ENCODE data around the gene HMX1.

Gene HMX1

DNA sequence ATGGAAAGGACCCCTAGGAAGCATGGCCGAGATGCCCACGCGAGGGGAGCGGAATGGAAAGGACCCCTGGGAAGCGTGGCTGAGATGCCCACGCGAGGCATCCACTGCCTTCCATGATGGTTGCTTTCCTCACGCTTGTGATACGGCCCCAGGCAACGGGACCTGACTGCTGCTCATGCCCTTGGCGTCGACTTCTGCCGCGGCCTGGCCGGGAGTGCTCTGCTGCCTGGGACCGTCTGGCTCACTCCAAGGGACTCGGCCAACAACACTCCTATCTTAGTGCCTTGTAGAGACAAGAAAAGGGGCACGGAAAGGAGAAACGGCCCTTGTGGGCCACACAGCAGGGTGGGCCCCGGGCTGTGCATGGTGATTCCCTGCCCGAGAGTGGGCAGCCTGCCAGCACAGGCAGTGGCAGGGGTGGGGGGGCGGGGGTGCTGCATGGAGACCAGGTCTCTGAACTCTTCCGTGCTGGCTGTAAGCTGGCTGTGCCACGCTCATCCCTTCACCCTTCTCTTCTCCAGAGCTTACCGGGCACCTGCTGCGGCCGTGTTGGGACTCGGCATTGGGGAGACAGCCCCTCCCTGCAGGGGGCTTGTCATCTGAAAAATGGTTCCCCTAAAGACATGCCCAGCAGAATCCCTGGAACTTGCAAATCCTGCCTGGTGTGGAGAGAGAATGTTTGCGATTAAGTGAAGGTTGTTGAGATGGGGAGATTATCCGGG, 38.6 kb upstream of the HMX1 start:
- in situ Hi-C loops (cut with MboI; ENCODE audit: low sequenced_read_pairs): no loop called here

DNA sequence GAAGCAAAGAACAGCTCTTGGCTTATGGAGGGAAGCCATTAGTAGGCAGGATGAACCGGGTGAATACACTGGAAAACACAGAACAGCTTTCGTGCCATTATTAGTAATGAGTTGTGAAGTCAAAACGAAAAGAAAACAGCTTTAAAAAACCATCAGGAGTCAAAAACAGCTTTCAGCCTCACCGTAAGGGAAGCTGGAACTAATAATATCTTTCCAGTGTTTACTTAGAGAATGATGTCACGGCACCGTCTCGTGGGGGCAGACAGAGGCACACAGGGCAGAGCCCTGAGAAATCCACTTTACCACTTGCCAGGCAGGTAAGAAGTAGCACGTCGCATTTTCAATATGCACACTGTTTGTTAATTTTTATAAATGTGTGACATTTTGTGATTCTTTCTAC, 37.9 kb upstream of the HMX1 start:
- in situ Hi-C loops (cut with MboI; ENCODE audit: low sequenced_read_pairs): no loop called here

DNA sequence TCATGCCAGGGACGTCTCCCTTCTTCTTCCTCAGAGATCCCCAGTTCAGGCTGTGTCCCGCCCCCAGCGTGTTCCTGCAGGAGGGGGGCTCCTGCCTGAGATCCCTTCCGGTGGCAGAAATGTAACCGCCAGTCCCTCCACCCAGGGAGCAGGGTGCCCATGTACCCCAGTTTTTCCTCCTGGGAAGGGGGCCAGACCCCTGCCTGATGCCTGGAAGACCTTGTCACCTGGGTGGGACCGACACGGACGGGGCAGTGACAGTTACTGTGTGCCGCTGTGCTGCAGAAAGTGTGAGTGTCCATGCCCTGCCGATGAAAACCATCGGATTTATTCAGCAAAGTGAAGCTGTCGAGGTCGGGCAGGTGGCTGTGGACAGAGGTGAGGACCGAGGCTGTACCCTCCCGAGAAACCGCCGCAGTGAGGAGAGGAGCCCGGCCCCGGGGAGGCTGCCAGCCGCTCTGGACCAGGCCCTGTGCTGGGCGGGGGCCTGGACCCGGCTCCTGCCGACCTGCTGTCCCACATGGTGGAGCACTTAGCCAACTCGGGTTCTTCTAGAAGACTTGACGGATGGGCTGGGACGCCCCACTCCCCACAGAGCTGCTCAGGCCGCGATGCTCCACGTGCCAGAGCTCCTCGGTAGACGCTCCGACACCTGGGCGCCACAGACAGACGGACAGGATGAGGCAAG, 36.7 kb upstream of the HMX1 start:
- in situ Hi-C loops (cut with MboI; ENCODE audit: low sequenced_read_pairs): no loop called here

DNA sequence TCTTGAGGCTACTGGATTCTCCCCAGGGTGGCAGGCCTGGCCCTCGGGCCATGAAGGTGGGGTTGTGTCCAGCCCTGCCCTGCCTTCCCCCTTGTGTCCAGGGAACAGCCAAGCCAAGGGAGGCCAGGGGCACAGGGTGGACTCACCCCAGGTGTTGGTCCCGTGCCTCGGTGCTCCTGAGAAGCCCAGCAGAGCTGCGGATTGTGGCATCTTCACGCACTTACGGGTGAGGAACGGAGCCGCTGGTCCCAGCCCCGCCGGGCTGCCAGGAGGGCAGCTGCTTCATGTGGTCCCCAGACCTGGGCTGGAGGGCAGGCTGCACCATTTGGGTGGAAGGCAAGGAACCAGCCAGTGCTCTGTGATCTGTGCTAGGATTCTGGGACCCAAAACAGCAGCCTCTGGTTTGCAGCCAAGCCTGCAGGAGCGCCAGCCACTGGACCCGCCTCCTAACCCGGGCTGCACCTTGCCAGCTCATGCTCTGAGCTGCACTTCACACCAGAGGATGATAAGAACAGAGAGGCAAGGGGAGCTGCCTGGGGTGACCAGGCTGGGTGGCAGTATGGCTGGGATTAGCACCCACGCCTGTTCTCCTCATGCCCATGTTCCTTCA, 36.1 kb upstream of the HMX1 start:
- in situ Hi-C loops (cut with MboI; ENCODE audit: low sequenced_read_pairs): no loop called here

DNA sequence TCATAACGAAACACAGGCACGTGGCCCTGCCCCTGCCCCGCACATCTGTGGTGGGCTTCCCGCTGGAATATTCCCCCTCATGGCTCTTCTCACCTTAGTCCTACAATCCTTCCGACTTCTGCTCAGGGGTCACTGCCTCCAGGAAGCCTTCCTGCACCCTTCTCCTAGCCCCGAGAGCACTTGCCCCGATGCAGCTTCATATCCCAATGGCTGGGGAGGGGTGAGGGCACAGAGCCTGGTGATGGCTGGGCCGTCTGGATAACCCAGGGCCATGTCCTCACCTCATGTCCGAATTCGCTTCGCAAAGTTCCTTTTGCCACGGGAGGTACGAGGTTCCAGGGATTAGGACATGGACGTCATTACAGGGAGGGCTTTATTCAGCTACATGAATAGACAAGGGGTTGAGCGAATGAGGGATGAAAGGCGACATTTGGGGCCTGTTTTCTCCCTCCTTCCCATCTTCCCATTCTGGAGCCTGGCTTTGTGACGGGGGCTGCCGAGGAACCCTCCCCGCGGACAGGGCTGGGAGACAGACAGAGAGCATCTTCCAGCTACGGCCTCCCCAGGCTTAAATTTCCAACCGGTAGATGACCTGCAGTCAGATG, 35.5 kb upstream of the HMX1 start:
- in situ Hi-C loops (cut with MboI; ENCODE audit: low sequenced_read_pairs): no loop called here

DNA sequence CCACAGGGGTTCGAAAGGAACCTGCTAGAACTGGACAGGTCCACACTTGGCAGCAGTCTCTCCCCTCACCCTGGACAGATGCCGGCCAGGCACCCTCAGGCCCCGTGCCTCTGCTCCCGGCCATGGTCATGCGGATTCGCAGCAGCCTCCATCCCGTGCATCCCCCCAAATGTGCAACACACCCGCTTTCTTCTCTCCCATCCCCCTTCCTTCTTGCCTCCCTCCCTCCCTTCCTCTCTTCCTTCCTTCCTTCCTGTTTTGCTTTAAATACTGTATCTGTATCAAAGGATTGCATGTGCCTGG, 35.0 kb upstream of the HMX1 start:
- in situ Hi-C loops (cut with MboI; ENCODE audit: low sequenced_read_pairs): no loop called here

DNA sequence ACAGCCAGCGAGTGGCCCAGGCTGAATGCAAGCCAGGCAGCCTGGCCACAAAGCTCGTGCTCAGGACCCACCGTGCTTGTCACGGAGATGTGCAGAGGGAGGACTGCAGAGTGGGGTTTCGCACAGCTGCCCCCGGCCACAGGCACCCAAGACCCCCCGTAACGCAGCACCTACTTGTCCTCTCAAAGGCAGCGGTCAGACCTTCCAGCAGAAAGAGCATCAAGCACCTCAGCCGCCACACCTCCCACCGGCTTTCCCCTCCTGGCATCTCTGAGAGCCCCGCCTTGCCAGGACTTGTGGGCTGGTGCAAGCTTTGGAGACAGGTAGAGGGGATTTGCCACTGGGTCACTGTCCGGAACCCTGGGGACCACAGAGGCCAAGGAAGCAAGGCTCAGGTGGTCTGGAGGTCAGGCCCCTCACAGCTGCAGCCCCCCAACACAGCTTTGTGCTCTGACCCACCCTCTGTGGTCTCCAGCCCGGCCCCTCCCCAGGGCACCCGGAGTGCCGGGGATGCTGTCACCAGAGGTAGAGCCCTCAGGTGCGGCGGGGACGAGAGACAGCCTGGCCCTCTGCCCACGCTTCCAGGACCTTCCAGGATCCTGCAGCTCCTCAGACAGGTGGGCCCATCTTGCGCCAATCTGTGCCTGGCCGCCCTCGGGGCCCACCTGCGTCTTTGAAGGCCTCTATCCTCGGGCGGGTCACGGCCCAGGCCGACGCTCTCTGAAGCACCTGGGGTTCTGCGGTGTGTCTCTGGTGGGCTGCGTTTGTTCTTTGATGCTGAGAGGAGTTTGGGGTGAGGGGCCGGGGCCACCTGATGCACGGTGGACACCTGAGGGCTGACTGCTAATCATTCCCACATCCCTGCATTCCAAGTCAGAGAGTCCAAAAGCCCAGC, 34.4 kb upstream of the HMX1 start:
- in situ Hi-C loops (cut with MboI; ENCODE audit: low sequenced_read_pairs): no loop called here

DNA sequence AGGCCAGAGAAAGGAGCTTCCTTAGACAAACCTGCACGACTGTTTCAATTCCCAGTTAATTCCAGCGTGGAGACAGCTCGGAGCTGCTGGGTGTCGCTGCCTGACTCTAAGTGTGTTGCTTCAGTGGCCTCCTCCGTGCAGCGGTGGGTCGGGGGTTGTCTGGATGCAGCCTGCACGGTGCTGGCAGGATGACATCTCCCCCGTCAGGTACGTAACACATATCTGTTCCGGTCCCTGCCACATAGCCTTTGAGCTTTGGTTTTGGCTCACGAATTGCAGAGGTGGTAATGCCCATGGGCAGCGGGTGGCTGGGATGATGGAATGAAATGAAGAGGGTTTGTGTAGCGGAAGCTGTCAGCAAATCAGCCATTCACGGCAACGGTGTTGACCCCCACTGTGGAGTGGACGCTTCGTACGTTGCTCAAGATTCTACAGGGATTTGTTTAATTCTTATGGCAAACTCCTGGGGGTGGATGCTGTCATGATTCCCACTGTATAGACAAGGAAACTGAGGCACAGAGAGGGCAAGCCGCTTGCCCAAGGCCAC, 33.7 kb upstream of the HMX1 start:
- in situ Hi-C loops (cut with MboI; ENCODE audit: low sequenced_read_pairs): no loop called here

DNA sequence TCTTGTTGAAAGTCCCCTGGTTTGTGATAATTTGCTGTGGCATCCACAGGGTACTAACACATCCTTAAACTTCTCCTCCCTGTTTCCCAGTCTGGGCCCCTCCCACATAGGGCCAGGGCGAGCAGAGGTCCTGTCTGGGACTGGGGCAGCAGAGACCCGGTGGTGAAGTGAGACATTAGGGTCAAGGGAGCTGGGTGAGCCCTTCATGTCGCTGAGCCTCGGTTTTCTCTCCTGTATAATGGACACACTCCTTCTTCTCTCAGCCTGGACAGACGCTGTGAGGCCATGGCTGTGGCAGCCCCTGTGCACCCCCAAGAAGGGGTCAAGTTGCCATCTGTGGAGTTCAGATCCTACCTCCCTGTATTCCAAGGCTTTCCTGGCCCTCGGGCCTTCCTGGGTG, 33.0 kb upstream of the HMX1 start:
- in situ Hi-C loops (cut with MboI; ENCODE audit: low sequenced_read_pairs): no loop called here

DNA sequence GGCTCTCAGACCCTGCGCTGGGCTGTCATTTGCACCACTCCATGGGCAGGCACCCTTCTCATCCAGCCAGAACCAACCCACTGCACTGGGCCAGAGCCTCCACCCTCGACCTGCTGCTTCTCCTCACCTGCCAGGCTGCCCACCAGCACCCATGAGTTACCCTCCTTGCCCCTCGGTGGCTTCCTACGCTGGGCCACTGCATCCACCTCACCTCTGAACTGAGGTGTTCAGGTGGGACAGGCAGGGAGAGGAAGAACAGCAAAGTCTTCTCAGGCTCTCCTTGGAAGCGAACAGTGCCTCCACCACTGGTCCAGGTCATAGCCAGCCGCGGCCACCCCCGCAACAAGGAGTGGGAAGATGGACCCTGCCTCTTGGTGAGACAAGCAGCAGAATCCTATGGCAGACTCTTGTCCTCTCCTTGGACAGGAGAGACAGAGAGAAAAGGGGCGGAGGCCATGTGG, 32.4 kb upstream of the HMX1 start:
- in situ Hi-C loops (cut with MboI; ENCODE audit: low sequenced_read_pairs): no loop called here

DNA sequence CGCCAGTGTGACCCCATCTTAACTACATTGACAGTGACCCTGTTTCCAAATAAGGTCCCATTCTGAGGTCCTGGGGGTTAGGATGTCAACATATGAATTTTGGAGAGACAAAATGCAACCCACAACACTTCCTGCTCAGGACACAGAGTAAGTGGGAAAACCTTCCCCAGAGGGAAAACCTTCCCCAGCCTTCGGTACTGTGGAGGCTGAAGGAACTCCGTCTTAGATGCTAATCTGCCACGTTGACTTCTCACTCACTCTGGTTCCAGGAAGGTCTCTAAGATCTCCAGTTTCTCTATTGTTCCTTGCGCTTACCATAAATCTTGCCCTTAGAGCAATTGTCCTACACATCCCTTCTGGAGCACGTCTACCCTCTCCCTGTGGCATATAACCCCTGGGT, 29.7 kb upstream of the HMX1 start:
- in situ Hi-C loops (cut with MboI; ENCODE audit: low sequenced_read_pairs): no loop called here

DNA sequence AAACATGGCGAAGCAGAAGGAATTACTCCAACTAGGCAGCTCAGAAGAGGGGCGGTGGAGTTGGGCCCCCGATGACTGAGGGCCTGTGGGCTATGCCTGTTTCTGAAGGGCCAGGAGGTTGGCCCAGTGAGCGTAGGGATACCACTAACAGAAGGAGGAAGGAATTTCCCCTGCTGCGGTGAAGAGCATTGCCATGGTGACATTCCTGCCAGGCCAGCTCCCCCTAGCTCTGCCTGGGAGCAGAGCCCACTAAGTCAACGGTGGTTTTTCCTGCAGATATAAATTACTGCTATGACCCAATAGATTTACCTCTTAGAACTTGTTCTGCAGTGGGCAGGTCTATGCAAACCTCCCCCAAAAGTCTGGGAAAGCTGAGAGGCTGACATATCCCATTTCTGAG, 28.9 kb upstream of the HMX1 start:
- in situ Hi-C loops (cut with MboI; ENCODE audit: low sequenced_read_pairs): no loop called here

DNA sequence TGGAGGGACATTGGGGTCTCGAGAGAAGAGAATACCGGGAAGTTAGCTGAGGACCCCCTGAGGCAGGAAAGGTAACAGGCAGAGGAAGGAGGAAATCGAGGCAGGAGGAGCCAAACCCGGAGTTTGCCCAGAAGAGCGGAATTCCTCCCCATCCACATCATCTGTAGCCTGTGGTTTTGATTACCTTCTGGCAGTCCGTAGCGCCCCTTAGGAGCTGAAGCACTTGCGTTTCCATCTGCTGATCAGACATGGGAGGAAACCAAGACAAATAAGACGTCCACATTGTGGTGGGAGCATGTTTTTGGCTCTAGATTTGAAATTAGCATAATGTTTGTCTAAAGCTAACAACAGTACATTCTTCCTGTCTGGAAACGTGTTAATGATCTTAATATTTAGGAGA, 26.8 kb upstream of the HMX1 start:
- in situ Hi-C loops (cut with MboI; ENCODE audit: low sequenced_read_pairs): no loop called here

DNA sequence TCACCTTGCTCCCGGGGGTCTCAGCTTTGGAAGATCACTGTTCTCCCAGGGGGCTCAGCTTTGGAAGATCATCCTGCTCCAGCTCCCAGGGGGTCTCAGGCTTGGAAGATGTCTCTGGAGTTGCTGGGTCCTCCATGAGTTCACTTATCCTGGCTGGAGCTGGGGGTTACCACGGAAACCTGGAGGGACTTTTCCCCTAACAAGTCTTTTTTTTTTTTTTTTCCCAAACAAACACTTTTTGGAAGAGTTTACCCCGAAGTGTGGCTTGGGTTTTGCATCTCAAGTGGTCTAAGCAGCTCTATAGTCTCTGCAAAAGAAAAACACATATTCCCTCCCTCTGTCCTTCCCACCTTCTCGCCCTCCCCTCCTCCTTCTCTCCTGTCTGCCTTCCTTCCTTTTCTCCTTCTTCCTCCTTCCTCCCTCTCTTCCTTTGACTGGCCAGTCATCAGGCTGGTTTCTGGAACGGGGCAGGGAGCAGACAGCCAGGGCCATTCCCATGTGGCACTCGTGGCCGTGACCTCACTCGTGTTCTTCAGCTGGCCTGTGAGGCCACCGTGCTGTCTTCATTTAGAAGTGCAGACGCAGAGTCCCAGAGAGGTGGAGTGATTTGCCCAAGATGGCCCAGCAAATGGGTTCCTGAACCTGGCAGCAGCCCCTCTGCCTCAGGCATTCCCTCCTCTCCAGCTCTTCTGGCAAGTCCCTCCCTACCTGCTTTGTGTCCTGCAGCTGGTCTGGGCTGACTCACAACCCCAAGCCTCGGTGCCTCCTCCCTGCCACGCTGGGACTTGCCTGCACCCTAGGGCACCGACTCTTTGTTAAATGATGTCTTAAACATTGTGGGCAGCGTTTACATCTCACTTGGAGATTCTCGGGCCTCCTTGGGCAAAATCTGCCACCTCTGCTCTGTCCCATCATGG, 25.9 kb upstream of the HMX1 start:
- in situ Hi-C loops (cut with MboI; ENCODE audit: low sequenced_read_pairs): no loop called here

DNA sequence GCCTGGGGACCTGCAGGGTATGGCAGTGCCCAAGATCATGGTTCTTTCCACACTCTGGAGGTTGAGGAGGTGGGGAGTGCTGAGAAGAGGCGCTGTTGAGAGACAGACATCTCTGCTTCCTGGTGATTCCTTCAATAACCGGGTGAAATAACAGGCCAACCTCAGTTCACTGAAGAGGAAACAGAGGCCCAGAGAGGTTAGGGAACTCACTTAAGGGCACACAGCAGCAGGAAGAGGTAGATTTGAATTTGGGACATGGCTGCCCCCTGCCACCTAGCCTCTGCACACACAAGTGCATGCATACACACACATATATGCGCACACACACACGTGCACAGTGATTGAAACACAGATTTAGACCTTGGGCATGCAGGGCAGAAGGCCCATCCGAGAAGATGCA, 24.9 kb upstream of the HMX1 start:
- in situ Hi-C loops (cut with MboI; ENCODE audit: low sequenced_read_pairs): no loop called here

DNA sequence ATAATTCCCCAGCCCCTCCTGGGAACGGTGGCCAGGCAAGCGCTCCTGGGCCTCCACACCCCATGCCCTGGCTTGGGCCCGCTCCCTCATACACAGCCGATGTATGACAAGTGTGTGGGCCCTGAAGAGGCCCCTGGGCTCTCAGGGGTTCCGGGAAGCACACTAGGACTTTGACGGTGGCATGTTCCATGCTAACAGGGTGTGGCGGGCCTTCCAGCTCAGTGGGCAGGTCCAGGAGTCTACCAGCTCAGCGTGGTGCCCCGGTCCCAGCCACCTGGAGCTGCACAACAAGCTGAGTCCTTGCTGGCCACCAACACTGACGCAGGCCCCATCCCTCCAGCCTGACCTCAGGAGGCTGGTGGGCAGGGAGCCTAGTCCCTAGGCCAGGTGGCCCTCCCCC, 24.4 kb upstream of the HMX1 start:
- in situ Hi-C loops (cut with MboI; ENCODE audit: low sequenced_read_pairs): no loop called here

DNA sequence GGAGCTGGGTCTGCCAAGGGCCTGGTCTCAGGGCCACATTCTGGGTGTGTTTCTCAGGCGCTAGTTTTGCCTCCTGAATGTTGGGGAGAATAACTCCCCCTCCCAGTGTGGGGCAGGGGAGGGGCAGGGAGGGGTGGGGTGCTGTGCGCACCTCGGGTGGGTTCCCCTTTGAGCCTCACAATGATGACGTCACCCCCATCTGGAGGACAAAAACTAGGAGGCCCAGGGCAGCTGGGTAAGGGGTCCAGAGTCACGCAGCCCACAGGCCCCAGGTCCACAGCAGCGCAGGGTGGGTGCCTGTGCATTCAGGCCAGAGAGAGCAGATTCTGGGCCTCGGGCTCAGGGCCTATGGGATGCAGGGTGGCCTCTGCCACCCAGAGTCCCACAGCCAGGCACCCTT, 23.7 kb upstream of the HMX1 start:
- in situ Hi-C loops (cut with MboI; ENCODE audit: low sequenced_read_pairs): no loop called here

DNA sequence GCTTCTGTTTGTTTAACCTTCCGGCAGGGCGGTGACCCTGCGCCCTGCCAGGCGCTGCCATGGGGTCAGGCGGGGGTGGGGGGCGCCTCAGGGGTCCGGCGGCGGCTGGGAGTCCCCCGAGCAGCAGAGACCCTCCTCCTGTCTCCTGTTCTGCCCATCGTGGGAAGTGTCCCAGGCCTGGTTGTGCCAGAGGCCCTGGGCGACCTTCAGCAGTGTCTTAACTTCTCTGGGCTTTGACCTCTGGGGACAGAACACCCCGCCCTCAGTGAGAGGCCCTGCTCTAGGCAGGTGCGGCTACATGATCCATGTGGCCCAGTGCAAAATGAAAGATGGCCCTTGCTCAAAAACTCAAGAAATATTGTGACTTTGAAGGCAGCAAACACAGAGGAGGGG, 22.8 kb upstream of the HMX1 start:
- in situ Hi-C loops (cut with MboI; ENCODE audit: low sequenced_read_pairs): no loop called here

DNA sequence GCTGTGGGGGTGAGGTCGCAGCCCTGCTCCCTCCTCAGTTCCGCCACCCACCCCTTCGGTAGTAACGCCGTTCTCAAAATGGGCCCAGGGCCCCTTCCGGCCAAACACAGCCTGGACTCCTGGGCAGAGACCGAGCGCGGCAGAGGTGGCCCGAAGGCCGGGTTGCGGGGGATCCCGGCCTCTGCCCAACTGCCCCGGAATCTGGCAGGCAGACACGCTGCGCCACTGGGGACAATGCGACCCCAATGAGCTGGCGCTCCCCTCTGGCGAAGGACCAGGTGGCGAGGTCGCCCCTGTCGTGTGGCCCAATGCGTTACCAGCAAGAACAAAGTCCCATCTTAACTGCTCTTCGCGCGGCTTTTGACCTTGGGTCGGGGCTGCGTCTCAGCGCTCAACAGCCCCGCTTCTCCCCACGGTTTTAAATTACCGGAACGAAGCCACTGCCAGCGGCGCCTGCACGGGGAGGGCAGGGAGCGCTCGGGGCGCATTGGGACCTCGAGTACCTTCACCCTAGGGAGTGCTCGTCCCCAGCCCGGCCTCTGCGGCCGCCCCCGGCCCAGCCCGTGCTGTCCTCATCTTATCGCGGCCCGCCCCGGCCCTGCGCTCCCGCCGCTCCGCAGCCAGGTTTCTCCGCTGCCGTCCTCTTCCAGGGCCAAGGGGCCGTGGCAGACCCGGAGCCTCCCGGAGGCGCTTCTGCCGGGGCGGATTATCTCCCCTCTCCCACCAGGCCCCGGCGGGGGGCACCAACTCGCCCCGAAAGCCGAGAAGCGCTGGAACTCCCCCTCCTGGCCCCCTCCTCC, 22.2 kb upstream of the HMX1 start:
- in situ Hi-C loops (cut with MboI; ENCODE audit: low sequenced_read_pairs): no loop called here

Data from HL-60/S4 treated with retinoic acid at 250 ng/mL for 4 days and 3 days (cell line).